Fibroblast of lung (primary cell): ENCODE measurements around the gene NPHS2.

Experiments
- CTCF ChIP-seq, 2 donors: IDR thresholded peaks in 1 of 2; conservative IDR thresholded peaks in 1 of 2; 1 replicate in 1 of 2; 2 replicates in 1 of 2; pipeline ENCODE4 v1.5.1; 2011 to 2012; ENCODE audit warnings: low read length in 2 of 2, control low read depth in 1 of 2, inconsistent platforms in 1 of 2, low read depth in 1 of 2, mild to moderate bottlenecking in 1 of 2
- EZH2 ChIP-seq: IDR thresholded peaks from 2 replicates; pipeline ENCODE4 v1.5.1; 2012; ENCODE audit warnings: low read length, control low read depth, mild to moderate bottlenecking; ENCODE audit errors: missing control alignments

DNA sequence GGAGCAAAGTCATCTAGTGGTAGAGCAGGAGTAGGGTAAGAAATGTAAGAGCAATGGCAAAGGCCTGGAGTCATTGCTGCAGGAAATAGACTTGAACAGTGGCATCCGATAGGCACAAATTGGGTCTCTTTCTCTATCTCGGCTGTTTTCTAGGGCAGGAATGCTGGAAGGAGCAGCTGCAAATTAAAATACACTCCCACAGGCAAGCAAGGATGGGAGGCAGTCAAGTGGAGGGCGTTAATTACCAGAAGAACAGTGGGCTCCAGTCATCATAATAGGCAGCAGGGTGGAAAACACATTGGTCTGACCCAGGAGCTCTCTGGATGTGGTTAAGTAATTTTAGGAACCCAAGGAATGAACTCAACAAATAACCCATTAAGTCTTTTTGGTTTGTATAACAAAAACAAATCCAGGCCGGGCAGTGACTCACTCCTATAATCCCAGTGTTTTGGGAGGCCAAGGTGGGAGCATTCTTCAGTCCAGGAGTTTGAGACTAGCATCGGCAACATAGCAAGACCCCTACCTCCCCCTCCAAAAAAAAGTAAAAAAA is 8.1 kb upstream of the NPHS2 start:
- TF ChIP-seq EZH2, result no peak
- no peak for TF ChIP-seq CTCF (conservative IDR thresholded peaks at IDR 0.05 in 1 of 2, IDR thresholded peaks at IDR 0.05 in 1 of 2; ENCODE audit: low read depth in 1 of 2, low read length in 2 of 2)
